Mesenchymal stem cell (in vitro differentiated cells and primary cell): Measurements from ENCODE around the gene HSH2D.

ENCODE experiments used
- DNase-seq: peaks from one replicate; pipeline ENCODE4 v3.0.0-alpha.2; 2013
- H2AFZ ChIP-seq: one replicate; pipeline ENCODE4 v1.6.1; 2013; ENCODE audit warnings: low read depth, mild to moderate bottlenecking, control low read depth, inconsistent platforms, low read length, moderate library complexity
- H2AK5ac ChIP-seq: 2 replicates; pipeline ENCODE4 v1.6.1; 2013; ENCODE audit warnings: low read length, moderate library complexity, mild to moderate bottlenecking, inconsistent platforms; ENCODE audit not compliant: severe bottlenecking
- H2BK120ac ChIP-seq: one replicate; pipeline ENCODE4 v1.6.1; 2013; ENCODE audit warnings: low read depth, mild to moderate bottlenecking, inconsistent platforms, low read length, moderate library complexity
- H2BK12ac ChIP-seq, 2 experiments: one replicate each; pipeline ENCODE4 v1.6.1; 2013; ENCODE audit warnings: inconsistent platforms in 2 of 2, low read length in 2 of 2, mild to moderate bottlenecking in 2 of 2, moderate library complexity in 2 of 2, control low read depth in 1 of 2
- H2BK15ac ChIP-seq: one replicate; pipeline ENCODE4 v1.6.1; 2013; ENCODE audit warnings: mild to moderate bottlenecking, low read depth, inconsistent platforms; ENCODE audit not compliant: poor library complexity, severe bottlenecking
- H2BK5ac ChIP-seq: 2 replicates; pipeline ENCODE4 v1.6.1; 2013; ENCODE audit warnings: low read depth, mild to moderate bottlenecking, low read length, control low read depth, inconsistent platforms; ENCODE audit not compliant: poor library complexity, severe bottlenecking
- H3K14ac ChIP-seq, 2 experiments: one replicate each; pipeline ENCODE4 v1.6.1; 2013; ENCODE audit warnings: inconsistent platforms in 2 of 2, low read length in 2 of 2, control low read depth in 1 of 2, mild to moderate bottlenecking in 1 of 2, moderate library complexity in 1 of 2
- H3K18ac ChIP-seq, 2 experiments: one replicate each; pipeline ENCODE4 v1.6.1; 2013; ENCODE audit warnings: inconsistent platforms in 2 of 2, low read length in 2 of 2, control low read depth in 1 of 2, low read depth in 1 of 2, mild to moderate bottlenecking in 1 of 2
- H3K23ac ChIP-seq, 2 experiments: one replicate each; pipeline ENCODE4 v1.6.1; 2013; ENCODE audit warnings: inconsistent platforms in 2 of 2, low read length in 2 of 2, mild to moderate bottlenecking in 2 of 2, moderate library complexity in 2 of 2, control low read depth in 1 of 2
- H3K27ac ChIP-seq: 2 replicates; pipeline ENCODE4 v1.5.1; 2013; ENCODE audit warnings: mild to moderate bottlenecking, moderate library complexity, low read length, control low read depth, inconsistent platforms; ENCODE audit not compliant: poor library complexity, severe bottlenecking
- H3K27me3 ChIP-seq, 2 experiments: 2 replicates each; pipeline versions ENCODE4 v1.6.1 to v1.7.0; 2013; ENCODE audit warnings: low read length in 2 of 2, mild to moderate bottlenecking in 2 of 2, moderate library complexity in 2 of 2, control low read depth in 1 of 2, inconsistent platforms in 1 of 2; ENCODE audit not compliant: control insufficient read depth in 1 of 2, insufficient read depth in 1 of 2
- H3K36me3 ChIP-seq, 2 experiments: 2 replicates each; pipeline versions ENCODE4 v1.6.1 to v1.7.0; 2013; ENCODE audit warnings: low read length in 2 of 2, control low read depth in 1 of 2, inconsistent platforms in 1 of 2, low read depth in 1 of 2, mild to moderate bottlenecking in 1 of 2; ENCODE audit not compliant: insufficient read depth in 2 of 2, control insufficient read depth in 1 of 2
- H3K4ac ChIP-seq, 2 experiments: one replicate each; pipeline ENCODE4 v1.6.1; 2013; ENCODE audit warnings: inconsistent platforms in 2 of 2, low read length in 2 of 2, mild to moderate bottlenecking in 2 of 2, moderate library complexity in 2 of 2, control low read depth in 1 of 2, low read depth in 1 of 2
- H3K4me1 ChIP-seq: 2 replicates; pipeline ENCODE4 v1.6.1; 2013; ENCODE audit warnings: low read depth, low read length, control low read depth; ENCODE audit not compliant: control insufficient read depth, insufficient read depth
- H3K4me2 ChIP-seq: 2 replicates; pipeline ENCODE4 v1.6.1; 2013; ENCODE audit warnings: low read length, mild to moderate bottlenecking, inconsistent platforms; ENCODE audit not compliant: poor library complexity, severe bottlenecking
- H3K4me3 ChIP-seq, 2 experiments: 2 replicates each; pipeline versions ENCODE4 v1.5.1 to v1.7.0; 2013; ENCODE audit warnings: low read length in 2 of 2, mild to moderate bottlenecking in 2 of 2, control low read depth in 1 of 2, low read depth in 1 of 2; ENCODE audit not compliant: insufficient read depth in 1 of 2
- H3K79me1 ChIP-seq: replicated peaks from 2 replicates; pipeline ENCODE4 v1.6.1; 2013; ENCODE audit warnings: mild to moderate bottlenecking, control low read depth, low read length, inconsistent platforms; ENCODE audit not compliant: poor library complexity, severe bottlenecking
- H3K9ac ChIP-seq: 2 replicates; pipeline ENCODE4 v1.7.0; 2013; ENCODE audit warnings: mild to moderate bottlenecking, low read length, moderate library complexity
- H3K9me3 ChIP-seq: 2 replicates; pipeline ENCODE4 v1.7.0; 2013; ENCODE audit warnings: mild to moderate bottlenecking, low read length; ENCODE audit not compliant: control insufficient read depth
- H4K8ac ChIP-seq: one replicate; pipeline ENCODE4 v1.6.1; 2013; ENCODE audit warnings: inconsistent platforms, mild to moderate bottlenecking, low read length, moderate library complexity
- H4K91ac ChIP-seq: one replicate; pipeline ENCODE4 v1.6.1; 2013; ENCODE audit warnings: mild to moderate bottlenecking, low read length, inconsistent platforms
- WGBS: methylation state at CpG from one replicate; pipeline ENCODE4 v1.1.7; 2013; ENCODE audit warnings: mixed read lengths; 5-methylcytosine and 5-hydroxymethylcytosine counted together

HSH2D gene

GRCh38 chr19:16198370-16198651 lies 54.8 kb downstream of the HSH2D start:
- Histone ChIP-seq H3K4me1 (peaks cover 23% of the 10 kb centered on the region), H2AK5ac (peak overlapping the region; percentile 58), H2BK15ac (no peak overlapping the region), H2BK12ac (peak overlapping the region in 1 of 2 experiments; percentile 8), H3K14ac (peak overlapping the region in 1 of 2 experiments; percentile 100), H3K4me3 (peak overlapping the region; percentile 99 to 100), H4K8ac (peak overlapping the region; percentile 57), H3K9ac (peak overlapping the region; percentile 97), H3K18ac (peak overlapping the region; percentile 42 to 98), H3K36me3 (peaks cover 36 to 39% of the 10 kb centered on the region in 2 experiments), H2BK5ac (no peak overlapping the region), H2BK120ac (peak overlapping the region; percentile 92), H3K4ac (peak overlapping the region; percentile 79 to 99), H3K27me3 (no peaks in the 10 kb centered on the region), H3K9me3 (no peaks in the 10 kb centered on the region), H3K27ac (no peak overlapping the region), H4K91ac (peak overlapping the region; percentile 99), H3K4me2 (peak overlapping the region; percentile 72), H3K23ac (peak overlapping the region in 1 of 2 experiments; percentile 46), H3K79me1 (peaks cover 14% of the 10 kb centered on the region), H2AFZ (no peak overlapping the region)
- WGBS, result 1% methylated on average over 18 of the region's 18 CpGs
- no peak for DNase-seq

- peak overlapping the region in 1 of 2 experiments; percentile 99 for H3K4me3 ChIP-seq
- no peak overlapping the region for H3K27ac ChIP-seq
- 97% methylated on average over 8 of the region's 9 CpGs for WGBS
Measured at GRCh38 chr19:16199275-16199932, 55.9 kb downstream of the HSH2D start.

GRCh38 chr19:16200038-16201010 lies 56.8 kb downstream of the HSH2D start:
- Histone ChIP-seq H3K36me3 (peaks cover 43 to 49% of the 10 kb centered on the region in 2 experiments), H3K18ac (no peak overlapping the region), H2BK120ac (no peak overlapping the region), H3K79me1 (peaks cover 28% of the 10 kb centered on the region), H2AFZ (no peak overlapping the region), H3K23ac (no peak overlapping the region), H2AK5ac (no peak overlapping the region), H3K27ac (no peak overlapping the region), H2BK12ac (no peak overlapping the region), H3K14ac (no peak overlapping the region), H3K4me3 (peak overlapping the region in 1 of 2 experiments; percentile 99), H2BK15ac (no peak overlapping the region), H2BK5ac (no peak overlapping the region), H3K9ac (peak overlapping the region; percentile 15), H4K8ac (no peak overlapping the region), H4K91ac (no peak overlapping the region), H3K9me3 (no peaks in the 10 kb centered on the region), H3K4ac (no peak overlapping the region), H3K27me3 (no peaks in the 10 kb centered on the region), H3K4me1 (peaks cover 27% of the 10 kb centered on the region), H3K4me2 (no peak overlapping the region)
- DNase-seq, result peak; percentile 64
- WGBS, result 94% methylated on average over 20 of the region's 20 CpGs

More at GRCh38 chr19:16199275-16199932, 55.9 kb downstream of the HSH2D start:
- H2BK120ac ChIP-seq, result no peak overlapping the region
- no peak overlapping the region for H2AFZ ChIP-seq
- no peak overlapping the region for H3K23ac ChIP-seq
- no peak overlapping the region for H3K14ac ChIP-seq
- H4K8ac ChIP-seq, result no peak overlapping the region
- H3K27me3 ChIP-seq, result no peaks in the 10 kb centered on the region
- H2AK5ac ChIP-seq, result no peak overlapping the region
- no peak overlapping the region for H2BK5ac ChIP-seq
- H2BK12ac ChIP-seq, result no peak overlapping the region
- H3K18ac ChIP-seq, result no peak overlapping the region
- H3K9me3 ChIP-seq, result no peaks in the 10 kb centered on the region
- H4K91ac ChIP-seq, result no peak overlapping the region
- no peak for DNase-seq
- peak overlapping the region; percentile 97 for H3K9ac ChIP-seq
- peaks cover 39 to 43% of the 10 kb centered on the region in 2 experiments for H3K36me3 ChIP-seq
- peaks cover 25% of the 10 kb centered on the region for H3K4me1 ChIP-seq
- no peak overlapping the region for H2BK15ac ChIP-seq
- H3K4ac ChIP-seq, result no peak overlapping the region
- H3K4me2 ChIP-seq, result no peak overlapping the region
- H3K79me1 ChIP-seq, result peaks cover 22% of the 10 kb centered on the region

- no peak overlapping the region for H4K8ac ChIP-seq
- no peak overlapping the region for H3K4me2 ChIP-seq
- no peaks in the 10 kb centered on the region for H3K27me3 ChIP-seq
- 100% methylated on average over 4 of the region's 4 CpGs for WGBS
- H3K9me3 ChIP-seq, result no peaks in the 10 kb centered on the region
- no peak overlapping the region for H2AK5ac ChIP-seq
- H2BK120ac ChIP-seq, result no peak overlapping the region
- no peak for DNase-seq
- H2BK15ac ChIP-seq, result no peak overlapping the region
- H3K18ac ChIP-seq, result no peak overlapping the region
- peaks cover 27% of the 10 kb centered on the region for H3K4me1 ChIP-seq
- no peak overlapping the region for H3K27ac ChIP-seq
- H2AFZ ChIP-seq, result no peak overlapping the region
- no peak overlapping the region for H3K23ac ChIP-seq
- no peak overlapping the region for H3K4me3 ChIP-seq
- no peak overlapping the region for H4K91ac ChIP-seq
- no peak overlapping the region for H3K4ac ChIP-seq
- H3K36me3 ChIP-seq, result peaks cover 50 to 56% of the 10 kb centered on the region in 2 experiments
- H3K9ac ChIP-seq, result peak overlapping the region; percentile 15
- H3K79me1 ChIP-seq, result peaks cover 28% of the 10 kb centered on the region
- H3K14ac ChIP-seq, result no peak overlapping the region
- H2BK12ac ChIP-seq, result no peak overlapping the region
- no peak overlapping the region for H2BK5ac ChIP-seq
Measured at GRCh38 chr19:16201011-16201391, 57.5 kb downstream of the HSH2D start.
